Bronchial epithelial cell (primary cell): ENCODE results near the gene ERCC6L2. TPM values are rescaled to one million over a fixed set of nuclear protein-coding genes. Genes with fewer than 3 reads are reported as not detected.

Experiments
- DNase-seq: peaks from one replicate; pipeline ENCODE4 v3.0.0-alpha.2; 2010; ENCODE audit warnings: low read depth
- FAIRE-seq: peaks from 2 replicates; lab custom pipeline; 2011; peaks lifted over from hg19 to GRCh38; lab: Jason Lieb, UNC
- H3K27me3 ChIP-seq: 2 replicates; pipeline ENCODE4 v1.5.1; 2011; ENCODE audit warnings: low read length; ENCODE audit not compliant: control insufficient read depth, insufficient read depth
- H3K36me3 ChIP-seq: 2 replicates; pipeline ENCODE4 v1.5.1; 2011; ENCODE audit warnings: low read length; ENCODE audit not compliant: control insufficient read depth, insufficient read depth
- H3K4me3 ChIP-seq: 2 replicates; pipeline ENCODE4 v1.5.1; 2011; ENCODE audit warnings: mild to moderate bottlenecking, low read depth, low read length, control low read depth
- total RNA-seq: library from RNA; depleted of rRNA; stranded (reverse); fragments of >200 nt; gene quantifications from 2 replicates; pipeline ENCODE4 v1.2.1, GENCODE V29; 2014
- TF ChIP-seq, protein P1 (sequence below): IDR thresholded peaks from 2 replicates; pipeline ENCODE4 v1.5.1; 2011; ENCODE audit warnings: mild to moderate bottlenecking, moderate library complexity, low read length, control low read depth, inconsistent platforms; ENCODE audit not compliant: insufficient read depth, severe bottlenecking

Gene ERCC6L2
- total RNA-seq, 1 donor from 2014 or later, result 33.4 TPM

DNA sequence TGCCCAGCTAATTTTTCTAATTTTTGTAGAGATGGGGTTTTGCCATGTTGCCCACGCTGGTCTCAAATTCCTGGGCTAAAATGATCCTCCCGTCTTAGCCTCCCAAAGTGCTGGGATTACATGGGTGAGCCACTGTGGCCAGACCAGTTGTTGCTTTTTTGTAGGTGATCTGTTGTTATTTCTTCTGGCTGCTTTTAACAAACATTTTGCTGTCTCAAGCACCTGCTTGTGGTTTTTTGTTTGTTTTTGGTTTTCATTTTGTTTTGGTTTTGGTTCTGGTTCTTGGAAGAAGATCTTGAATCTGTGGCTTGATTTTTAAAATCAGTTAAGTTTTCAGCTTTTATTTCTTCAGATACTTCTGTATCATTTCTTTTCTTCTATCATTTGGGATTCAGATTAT, 21.1 kb downstream of the ERCC6L2 start:
- Histone ChIP-seq H3K27me3 (no peaks in the 10 kb centered on the region), H3K36me3 (no peaks in the 10 kb centered on the region), H3K4me3 (no peak overlapping the region)
- DNase-seq (no peak), FAIRE-seq (no peak)
- TF ChIP-seq, protein P1, sequence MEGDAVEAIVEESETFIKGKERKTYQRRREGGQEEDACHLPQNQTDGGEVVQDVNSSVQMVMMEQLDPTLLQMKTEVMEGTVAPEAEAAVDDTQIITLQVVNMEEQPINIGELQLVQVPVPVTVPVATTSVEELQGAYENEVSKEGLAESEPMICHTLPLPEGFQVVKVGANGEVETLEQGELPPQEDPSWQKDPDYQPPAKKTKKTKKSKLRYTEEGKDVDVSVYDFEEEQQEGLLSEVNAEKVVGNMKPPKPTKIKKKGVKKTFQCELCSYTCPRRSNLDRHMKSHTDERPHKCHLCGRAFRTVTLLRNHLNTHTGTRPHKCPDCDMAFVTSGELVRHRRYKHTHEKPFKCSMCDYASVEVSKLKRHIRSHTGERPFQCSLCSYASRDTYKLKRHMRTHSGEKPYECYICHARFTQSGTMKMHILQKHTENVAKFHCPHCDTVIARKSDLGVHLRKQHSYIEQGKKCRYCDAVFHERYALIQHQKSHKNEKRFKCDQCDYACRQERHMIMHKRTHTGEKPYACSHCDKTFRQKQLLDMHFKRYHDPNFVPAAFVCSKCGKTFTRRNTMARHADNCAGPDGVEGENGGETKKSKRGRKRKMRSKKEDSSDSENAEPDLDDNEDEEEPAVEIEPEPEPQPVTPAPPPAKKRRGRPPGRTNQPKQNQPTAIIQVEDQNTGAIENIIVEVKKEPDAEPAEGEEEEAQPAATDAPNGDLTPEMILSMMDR, result no peak

DNA sequence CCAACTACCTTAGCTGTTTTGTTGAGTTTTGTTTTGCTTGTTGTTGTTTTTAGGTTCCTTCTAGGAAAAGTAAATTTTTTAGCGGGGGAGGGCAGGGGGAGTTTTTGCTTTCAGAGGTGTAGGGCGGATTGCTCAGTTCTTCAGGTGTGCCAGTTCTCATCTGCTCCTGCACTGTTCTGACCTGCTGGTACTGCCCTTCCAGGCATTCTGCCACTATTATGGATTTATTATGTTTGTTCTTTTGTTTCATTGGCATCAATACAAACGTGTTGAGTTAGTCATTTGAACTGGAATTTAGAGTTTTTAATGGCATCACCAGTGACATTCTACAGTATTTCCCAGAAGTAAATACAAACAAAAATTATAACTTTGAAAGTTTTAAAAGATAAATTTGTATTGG, 26.0 kb downstream of the ERCC6L2 start:
- no peaks in the 10 kb centered on the region for H3K27me3 ChIP-seq
- TF ChIP-seq, protein P1, result no peak
- no peaks in the 10 kb centered on the region for H3K36me3 ChIP-seq
- DNase-seq (peak; percentile 43), FAIRE-seq (no peak)
- H3K4me3 ChIP-seq, result no peak overlapping the region

DNA sequence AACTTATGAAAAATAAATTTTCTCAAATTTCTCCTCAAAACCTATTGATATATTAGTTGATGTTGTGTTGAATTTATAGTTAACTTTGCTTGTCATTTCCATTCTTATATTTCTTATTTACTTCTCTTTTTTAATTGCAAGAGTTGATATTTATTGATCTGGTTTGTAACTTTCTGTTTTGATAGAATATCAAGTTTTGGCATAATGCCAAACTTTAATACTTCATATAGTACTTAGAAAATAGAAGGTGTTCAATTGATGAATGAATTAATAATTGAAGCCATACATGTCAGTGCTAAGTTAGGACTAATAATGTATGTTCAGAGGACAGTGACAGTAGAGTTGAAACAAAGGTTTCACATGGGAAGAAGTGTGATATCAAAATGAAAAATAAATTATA, 27.9 kb downstream of the ERCC6L2 start:
- H3K27me3 ChIP-seq, result no peaks in the 10 kb centered on the region
- DNase-seq (no peak), FAIRE-seq (no peak)
- no peak overlapping the region for H3K4me3 ChIP-seq
- TF ChIP-seq, protein P1, result no peak
- H3K36me3 ChIP-seq, result no peaks in the 10 kb centered on the region

DNA sequence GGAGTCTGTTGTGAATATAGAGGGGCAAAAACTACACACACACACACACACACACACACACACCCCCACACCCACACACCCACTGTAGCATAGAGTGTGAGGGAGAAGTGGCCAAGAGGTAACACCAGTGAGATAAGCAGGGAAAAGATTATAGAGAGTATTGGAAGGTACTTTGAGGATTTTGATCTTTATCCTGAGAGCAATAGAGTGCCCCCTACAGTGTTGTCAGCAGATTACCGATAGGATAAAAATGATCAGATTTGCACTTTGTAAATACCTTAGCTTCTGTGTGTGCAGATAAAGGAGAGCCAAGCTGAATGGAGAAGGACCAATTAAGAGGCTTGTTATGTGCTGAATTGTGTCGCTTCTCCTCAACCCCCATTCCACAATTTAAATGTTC, 32.3 kb downstream of the ERCC6L2 start:
- TF ChIP-seq, protein P1, result peak; percentile 21
- H3K36me3 ChIP-seq, result no peaks in the 10 kb centered on the region
- DNase-seq (no peak), FAIRE-seq (no peak)
- H3K27me3 ChIP-seq, result no peaks in the 10 kb centered on the region
- H3K4me3 ChIP-seq, result no peak overlapping the region

DNA sequence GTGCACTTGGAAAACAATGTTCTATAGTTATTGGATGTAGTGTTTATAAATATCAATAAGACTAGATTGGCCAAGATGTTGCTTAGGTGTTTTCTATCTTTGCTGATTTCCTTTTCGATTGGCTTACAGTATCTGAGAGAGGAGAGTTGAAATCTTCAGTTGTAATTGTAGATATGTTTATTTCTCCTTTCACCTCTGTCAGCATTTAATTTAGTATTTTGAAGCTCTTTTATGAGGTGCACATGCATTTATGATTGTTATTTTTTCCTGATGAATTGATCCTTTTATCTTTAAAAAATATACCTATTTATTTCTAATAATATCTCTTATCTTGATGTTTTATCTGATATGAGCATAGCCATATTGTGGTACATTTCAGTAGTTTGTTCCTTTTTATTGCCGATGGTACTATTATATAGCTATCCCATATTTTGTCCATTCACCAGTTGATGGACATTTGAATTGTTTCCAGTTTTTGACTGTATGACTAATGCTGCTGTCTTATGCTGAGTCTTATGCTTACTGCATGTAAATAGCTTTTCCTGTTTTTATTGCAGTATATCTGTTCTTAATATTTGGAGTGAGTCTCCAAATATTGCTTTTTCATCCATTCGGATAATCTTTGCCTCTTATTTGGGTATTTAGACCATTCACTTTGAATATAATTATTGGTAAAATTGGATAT, 34.7 kb downstream of the ERCC6L2 start:
- DNase-seq (peak; percentile 26), FAIRE-seq (no peak)
- no peaks in the 10 kb centered on the region for H3K27me3 ChIP-seq
- no peaks in the 10 kb centered on the region for H3K36me3 ChIP-seq
- H3K4me3 ChIP-seq, result no peak overlapping the region
- TF ChIP-seq, protein P1, result no peak
